ENCODE measurements around the gene CCDC171. TPM values are rescaled to one million over a fixed set of nuclear protein-coding genes. Genes with fewer than 3 reads are reported as not detected.
A peak's percentile ranks its signal among the peaks of the same experiment; 100 is the strongest.

Gene CCDC171
- total RNA-seq, 1 experiment from 2014 or later: 2.4 TPM

- ChIA-PET CTCF (no interaction called here), POLR2A (ENCODE audit: unreplicated experiment) (no interaction called here)
- no TSS peak for BruUV-seq (replicated peaks)
- Histone ChIP-seq H3K36me3 (ENCODE audit: low read depth) (no peaks in the 10 kb centered on the region), H3K9me2 (ENCODE audit: insufficient read depth) (no peaks in the 10 kb centered on the region), H3K4me2 (no peak overlapping the region), H3K79me2 (ENCODE audit: low read depth) (no peaks in the 10 kb centered on the region), H2AFZ (no peak overlapping the region), H4K20me1 (ENCODE audit: insufficient read depth) (no peaks in the 10 kb centered on the region), H3F3A (ENCODE audit: insufficient read depth, low read depth) (no peaks in the 10 kb centered on the region), H3K27ac (no peak overlapping the region), H3K4me3 (no peak overlapping the region), H3K27me3 (ENCODE audit: insufficient read depth, low read depth) (no peaks in the 10 kb centered on the region), H3K4me1 (replicated peaks; ENCODE audit: insufficient read depth) (no peaks in the 10 kb centered on the region), H3K9me3 (ENCODE audit: insufficient read depth, low read depth) (no peaks in the 10 kb centered on the region)
- DNase-seq: no peak
- TF ChIP-seq CTCF (conservative IDR thresholded peaks at IDR 0.05): no peak
- no peak for TF ChIP-seq EZH2 (IDR thresholded peaks at IDR 0.05; ENCODE audit: low read depth)
- intact Hi-C loops (cut with micrococcal nuclease; ENCODE audit: unreplicated experiment): no loop called here
Observed at GRCh38 chr9:15867988-15868387, 315.1 kb downstream of the CCDC171 start.

- intact Hi-C loops (cut with micrococcal nuclease; ENCODE audit: unreplicated experiment): loop anchor here (1.0 to 10.0 kb wide), 3 partner anchors 260 to 851 kb away; no protein-coding TSS in a partner anchor
- no peak for DNase-seq
- ChIA-PET CTCF (no interaction called here), POLR2A (ENCODE audit: unreplicated experiment) (no interaction called here)
- H4K20me1 ChIP-seq (ENCODE audit: insufficient read depth): no peaks in the 10 kb centered on the region
- H3K4me1 ChIP-seq (replicated peaks; ENCODE audit: insufficient read depth): peaks cover 9% of the 10 kb centered on the region; the same call in 1 of the 2 replicates
- no TSS peak for BruUV-seq (replicated peaks)
- peak overlapping the region; percentile 59 for H3K27ac ChIP-seq
- peak overlapping the region; percentile 45; the same call in 1 of the 2 replicates for H3K4me2 ChIP-seq
- no peak for TF ChIP-seq EZH2 (IDR thresholded peaks at IDR 0.05; ENCODE audit: low read depth)
- TF ChIP-seq CTCF (conservative IDR thresholded peaks at IDR 0.05): peak; percentile 75
- H3K4me3 ChIP-seq: no peak overlapping the region
- no peaks in the 10 kb centered on the region for H3K27me3 ChIP-seq (ENCODE audit: insufficient read depth, low read depth)
- no peaks in the 10 kb centered on the region for H3K9me3 ChIP-seq (ENCODE audit: insufficient read depth, low read depth)
- peak overlapping the region; percentile 70; the same call in 1 of the 2 replicates for H2AFZ ChIP-seq
- no peaks in the 10 kb centered on the region for H3F3A ChIP-seq (ENCODE audit: insufficient read depth, low read depth)
- no peaks in the 10 kb centered on the region for H3K9me2 ChIP-seq (ENCODE audit: insufficient read depth)
- H3K36me3 ChIP-seq (ENCODE audit: low read depth): no peaks in the 10 kb centered on the region
- H3K79me2 ChIP-seq (ENCODE audit: low read depth): no peaks in the 10 kb centered on the region
Observed at GRCh38 chr9:15873573-15874177, 320.8 kb downstream of the CCDC171 start.

- H4K20me1 ChIP-seq (ENCODE audit: insufficient read depth): no peaks in the 10 kb centered on the region
- H3K4me2 ChIP-seq: no peak overlapping the region
- H3K27me3 ChIP-seq (ENCODE audit: insufficient read depth, low read depth): no peaks in the 10 kb centered on the region
- CTCF ChIA-PET: no interaction called here
- TF ChIP-seq CTCF (conservative IDR thresholded peaks at IDR 0.05): no peak
- TF ChIP-seq EZH2 (IDR thresholded peaks at IDR 0.05; ENCODE audit: low read depth): no peak
- DNase-seq: no peak
- POLR2A ChIA-PET (ENCODE audit: unreplicated experiment): no interaction called here
- H3K4me1 ChIP-seq (replicated peaks; ENCODE audit: insufficient read depth): no peaks in the 10 kb centered on the region
- H3K27ac ChIP-seq: no peak overlapping the region
- no peaks in the 10 kb centered on the region for H3K9me3 ChIP-seq (ENCODE audit: insufficient read depth, low read depth)
- H2AFZ ChIP-seq: no peak overlapping the region
- intact Hi-C loops (cut with micrococcal nuclease; ENCODE audit: unreplicated experiment): no loop called here
- no TSS peak for BruUV-seq (replicated peaks)
- no peak overlapping the region for H3K4me3 ChIP-seq
- H3K9me2 ChIP-seq (ENCODE audit: insufficient read depth): no peaks in the 10 kb centered on the region
- no peaks in the 10 kb centered on the region for H3K79me2 ChIP-seq (ENCODE audit: low read depth)
- no peaks in the 10 kb centered on the region for H3K36me3 ChIP-seq (ENCODE audit: low read depth)
- H3F3A ChIP-seq (ENCODE audit: insufficient read depth, low read depth): no peaks in the 10 kb centered on the region
Observed at GRCh38 chr9:15882328-15882727, 329.5 kb downstream of the CCDC171 start.

All from PC-9 (cell line).